GM10266 (cell line): ENCODE results near the gene LCE3C.

Experiments
- DNase-seq: peaks from one replicate; pipeline ENCODE4 v3.0.0; 2012; ENCODE audit errors: extremely low spot score
- TF ChIP-seq, protein P1 (sequence below): IDR thresholded peaks from 2 replicates; pipeline ENCODE4 v1.5.1; 2012; ENCODE audit warnings: mild to moderate bottlenecking, low read depth; ENCODE audit not compliant: control insufficient read depth, insufficient read depth; ENCODE audit errors: missing control alignments

LCE3C gene

DNA sequence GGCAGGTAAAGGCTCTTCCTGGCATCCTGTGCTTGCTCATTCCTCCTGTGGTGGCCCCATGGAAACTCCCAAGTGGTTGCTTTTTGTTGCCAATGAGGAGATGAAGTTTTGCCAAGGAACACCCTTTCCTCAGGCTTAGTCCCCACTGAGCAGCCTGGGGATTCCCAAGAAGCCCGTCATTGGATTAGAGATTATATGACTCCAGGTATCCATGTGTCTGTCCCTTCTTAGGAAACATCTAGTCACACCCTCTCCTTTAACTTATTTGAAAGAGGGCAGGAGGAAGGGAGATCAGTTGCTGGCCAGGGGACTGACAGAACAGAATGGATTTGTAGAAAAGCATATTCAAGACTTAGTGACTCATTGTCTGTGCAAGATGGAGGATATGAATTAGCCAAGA lies 26.7 kb downstream of the LCE3C start:
- TF ChIP-seq, protein P1, sequence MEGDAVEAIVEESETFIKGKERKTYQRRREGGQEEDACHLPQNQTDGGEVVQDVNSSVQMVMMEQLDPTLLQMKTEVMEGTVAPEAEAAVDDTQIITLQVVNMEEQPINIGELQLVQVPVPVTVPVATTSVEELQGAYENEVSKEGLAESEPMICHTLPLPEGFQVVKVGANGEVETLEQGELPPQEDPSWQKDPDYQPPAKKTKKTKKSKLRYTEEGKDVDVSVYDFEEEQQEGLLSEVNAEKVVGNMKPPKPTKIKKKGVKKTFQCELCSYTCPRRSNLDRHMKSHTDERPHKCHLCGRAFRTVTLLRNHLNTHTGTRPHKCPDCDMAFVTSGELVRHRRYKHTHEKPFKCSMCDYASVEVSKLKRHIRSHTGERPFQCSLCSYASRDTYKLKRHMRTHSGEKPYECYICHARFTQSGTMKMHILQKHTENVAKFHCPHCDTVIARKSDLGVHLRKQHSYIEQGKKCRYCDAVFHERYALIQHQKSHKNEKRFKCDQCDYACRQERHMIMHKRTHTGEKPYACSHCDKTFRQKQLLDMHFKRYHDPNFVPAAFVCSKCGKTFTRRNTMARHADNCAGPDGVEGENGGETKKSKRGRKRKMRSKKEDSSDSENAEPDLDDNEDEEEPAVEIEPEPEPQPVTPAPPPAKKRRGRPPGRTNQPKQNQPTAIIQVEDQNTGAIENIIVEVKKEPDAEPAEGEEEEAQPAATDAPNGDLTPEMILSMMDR = no peak
- no peak for DNase-seq

DNA sequence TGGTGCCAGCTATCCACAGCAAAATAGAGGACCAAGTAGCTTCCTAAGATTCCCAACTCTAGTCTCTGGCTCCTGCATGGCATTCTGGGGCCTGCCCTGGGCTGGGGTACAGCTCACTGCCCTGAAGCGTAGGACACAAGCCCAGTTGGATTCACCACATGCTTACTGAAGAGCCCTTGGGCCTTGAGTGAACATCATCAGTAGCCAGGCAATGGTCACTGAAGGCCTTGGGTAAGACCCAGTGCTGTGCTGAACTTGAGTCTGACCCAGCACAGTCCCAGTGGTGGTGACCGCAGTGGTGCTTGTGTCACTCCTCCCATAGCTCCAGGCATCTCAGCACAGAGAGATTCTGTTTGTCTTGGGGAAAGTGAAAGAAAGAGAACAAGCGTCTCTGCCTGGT lies 30.6 kb downstream of the LCE3C start:
- TF ChIP-seq, protein P1 = no peak
- DNase-seq = no peak

DNA sequence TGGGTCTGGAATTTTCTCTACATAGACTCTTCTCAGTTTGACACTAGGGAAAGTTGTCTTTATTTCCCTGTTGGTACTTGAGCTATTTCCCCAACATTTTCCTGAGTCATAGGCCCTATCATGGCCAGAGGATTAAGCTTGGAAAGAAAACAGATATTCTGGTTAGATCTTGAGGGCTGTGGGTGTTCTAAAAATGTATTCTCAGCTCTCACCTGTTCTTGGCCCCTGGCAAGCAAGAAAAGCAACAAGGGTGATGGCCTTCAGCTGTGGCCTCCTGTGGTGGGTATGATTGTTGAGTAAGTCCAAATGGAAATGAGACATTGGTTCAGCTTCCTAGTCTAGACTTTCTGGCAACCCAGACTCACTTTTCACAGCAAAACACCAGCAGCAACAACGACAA lies 40.3 kb downstream of the LCE3C start:
- no peak for DNase-seq
- TF ChIP-seq, protein P1 = no peak

DNA sequence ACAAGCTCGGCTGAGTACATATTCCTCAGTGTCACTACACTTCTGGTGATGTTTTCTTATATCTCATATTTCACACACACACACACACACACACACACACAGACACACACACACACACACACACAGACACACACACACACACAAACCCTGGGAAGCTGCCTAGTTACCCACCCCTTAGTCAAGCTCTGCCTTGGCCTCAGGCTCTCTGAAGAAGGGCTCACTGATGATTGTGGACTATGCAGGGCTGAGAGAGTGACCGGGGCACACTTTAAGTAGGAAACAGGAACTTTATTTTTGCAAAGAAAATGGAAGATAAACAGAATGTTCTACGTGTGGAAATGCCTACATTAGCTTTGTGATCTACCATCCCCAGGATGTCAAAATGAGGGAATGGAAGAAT lies 43.9 kb downstream of the LCE3C start:
- TF ChIP-seq, protein P1 = no peak
- DNase-seq = no peak

DNA sequence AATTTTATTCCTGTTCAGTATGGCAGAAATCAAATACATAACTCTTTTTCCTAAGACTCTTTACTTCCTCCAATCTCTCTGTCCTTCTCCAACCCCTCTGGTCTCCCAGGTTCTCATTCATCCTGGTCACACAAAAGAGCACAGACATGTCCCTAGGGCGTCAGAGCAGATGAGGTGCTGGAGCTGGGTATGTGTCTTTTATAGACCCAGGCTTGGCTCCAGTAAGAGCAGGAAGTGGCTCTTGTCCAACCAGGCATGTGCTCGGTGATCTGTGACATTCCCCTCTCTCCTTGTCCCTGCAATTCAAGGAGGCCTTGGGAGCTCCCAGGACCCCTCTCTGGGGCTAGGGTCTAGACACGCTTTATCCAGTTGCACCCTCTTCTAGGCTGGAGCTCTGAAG lies 45.1 kb downstream of the LCE3C start:
- TF ChIP-seq, protein P1 = no peak
- no peak for DNase-seq

DNA sequence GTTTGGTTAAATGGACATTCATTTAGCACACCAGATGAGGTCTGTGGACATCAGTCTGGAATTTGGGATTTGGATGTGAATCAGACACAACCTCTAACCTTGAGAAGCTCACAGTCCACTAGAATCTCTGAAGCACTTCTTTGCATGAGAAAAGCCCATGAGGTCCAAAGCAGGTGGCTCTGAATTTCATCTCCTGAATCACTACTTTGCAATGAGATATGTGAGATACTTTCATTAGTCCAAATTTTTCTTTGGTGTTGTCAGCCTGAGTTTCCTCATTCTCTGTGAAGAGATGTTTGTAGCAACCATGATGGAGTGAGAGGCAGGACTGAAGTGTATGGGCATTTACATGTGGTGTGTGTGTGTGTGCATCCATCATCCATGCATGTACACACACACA lies 46.6 kb downstream of the LCE3C start:
- DNase-seq = no peak
- TF ChIP-seq, protein P1 = no peak
